ENCODE data around the gene MTHFD1L.

MTHFD1L gene

DNA sequence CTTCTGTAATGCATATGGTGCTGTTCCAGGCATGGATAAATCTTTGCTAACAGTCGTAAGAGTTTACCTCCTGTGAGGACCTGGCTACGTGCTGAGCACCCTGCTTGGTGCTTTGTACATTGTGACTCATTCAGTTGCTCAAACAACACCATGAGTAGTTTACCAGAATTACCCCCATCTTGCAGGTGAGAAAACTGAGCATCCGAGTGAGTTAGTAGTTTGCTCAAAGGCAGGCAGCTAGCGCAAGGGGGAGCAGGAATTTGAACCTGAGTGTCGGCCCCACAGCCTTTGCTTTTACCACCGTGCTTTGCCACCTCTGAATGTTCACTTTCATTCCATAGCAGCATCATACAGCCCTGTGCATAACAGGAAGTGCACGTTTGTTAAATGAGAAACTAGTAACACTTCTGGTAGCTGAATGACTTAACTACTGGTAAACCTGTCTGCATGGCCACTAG is 121.9 kb downstream of the MTHFD1L start:
- TF ChIP-seq, protein P1, sequence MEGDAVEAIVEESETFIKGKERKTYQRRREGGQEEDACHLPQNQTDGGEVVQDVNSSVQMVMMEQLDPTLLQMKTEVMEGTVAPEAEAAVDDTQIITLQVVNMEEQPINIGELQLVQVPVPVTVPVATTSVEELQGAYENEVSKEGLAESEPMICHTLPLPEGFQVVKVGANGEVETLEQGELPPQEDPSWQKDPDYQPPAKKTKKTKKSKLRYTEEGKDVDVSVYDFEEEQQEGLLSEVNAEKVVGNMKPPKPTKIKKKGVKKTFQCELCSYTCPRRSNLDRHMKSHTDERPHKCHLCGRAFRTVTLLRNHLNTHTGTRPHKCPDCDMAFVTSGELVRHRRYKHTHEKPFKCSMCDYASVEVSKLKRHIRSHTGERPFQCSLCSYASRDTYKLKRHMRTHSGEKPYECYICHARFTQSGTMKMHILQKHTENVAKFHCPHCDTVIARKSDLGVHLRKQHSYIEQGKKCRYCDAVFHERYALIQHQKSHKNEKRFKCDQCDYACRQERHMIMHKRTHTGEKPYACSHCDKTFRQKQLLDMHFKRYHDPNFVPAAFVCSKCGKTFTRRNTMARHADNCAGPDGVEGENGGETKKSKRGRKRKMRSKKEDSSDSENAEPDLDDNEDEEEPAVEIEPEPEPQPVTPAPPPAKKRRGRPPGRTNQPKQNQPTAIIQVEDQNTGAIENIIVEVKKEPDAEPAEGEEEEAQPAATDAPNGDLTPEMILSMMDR (IDR thresholded peaks at IDR 0.05): no peak
- H3K27ac ChIP-seq: no peak overlapping the region

DNA sequence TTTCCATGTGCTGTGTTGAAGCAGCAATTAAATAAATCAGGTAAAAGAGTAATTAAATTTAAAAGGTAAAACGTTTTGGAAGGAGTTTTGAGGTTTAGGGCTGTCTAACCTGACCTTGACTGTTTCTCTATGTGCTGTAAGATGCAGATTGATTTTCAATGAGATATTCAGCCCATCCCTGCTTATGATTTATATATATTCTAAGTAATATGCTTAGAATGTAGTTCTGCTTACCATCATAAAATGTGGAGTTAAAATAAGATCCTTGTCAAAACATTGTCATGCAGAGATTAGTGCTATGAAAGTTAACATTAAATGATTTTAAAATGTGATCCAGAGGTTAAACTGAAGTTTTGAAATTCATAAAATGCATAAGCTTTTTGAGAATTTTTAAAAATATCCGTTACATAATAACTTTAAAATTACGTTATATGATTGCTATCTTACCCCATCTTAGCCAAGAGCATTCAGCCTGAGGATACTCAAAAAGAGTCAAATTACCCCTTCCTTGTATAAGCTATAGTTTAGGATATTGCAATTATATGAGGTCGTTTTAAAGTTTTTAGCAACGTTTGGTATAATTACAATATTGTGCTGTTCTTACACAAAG is 122.5 kb downstream of the MTHFD1L start:
- Histone ChIP-seq H3K4me3 (ENCODE audit: low read depth, low read length) (no peak overlapping the region), H3K4me2 (ENCODE audit: low read length) (no peak overlapping the region), H3K9me3 (ENCODE audit: control insufficient read depth, low read length) (no peaks in the 10 kb centered on the region), H3K9ac (no peak overlapping the region), H2AFZ (no peak overlapping the region), H3K27ac (no peak overlapping the region), H3K36me3 (ENCODE audit: control insufficient read depth, insufficient read depth, low read length) (no peaks in the 10 kb centered on the region), H3K4me1 (no peaks in the 10 kb centered on the region), H3K27me3 (ENCODE audit: control insufficient read depth, insufficient read depth, low read length) (no peaks in the 10 kb centered on the region), H3K79me2 (no peaks in the 10 kb centered on the region)
- TF ChIP-seq, protein P1 (IDR thresholded peaks at IDR 0.05): no peak

More for the DNA sequence above, 121.9 kb downstream of the MTHFD1L start:
- no peaks in the 10 kb centered on the region for H3K4me1 ChIP-seq
- no peak overlapping the region for H3K9ac ChIP-seq
- no peak overlapping the region for H2AFZ ChIP-seq
- no peaks in the 10 kb centered on the region for H3K36me3 ChIP-seq (ENCODE audit: control insufficient read depth, insufficient read depth, low read length)
- H3K4me3 ChIP-seq (ENCODE audit: low read depth, low read length): no peak overlapping the region
- H3K79me2 ChIP-seq: no peaks in the 10 kb centered on the region
- no peaks in the 10 kb centered on the region for H3K27me3 ChIP-seq (ENCODE audit: control insufficient read depth, insufficient read depth, low read length)
- H3K4me2 ChIP-seq (ENCODE audit: low read length): no peak overlapping the region
- H3K9me3 ChIP-seq (ENCODE audit: control insufficient read depth, low read length): no peaks in the 10 kb centered on the region

GRCh38 chr6:150991487-150991886 is 126.0 kb downstream of the MTHFD1L start:
- Histone ChIP-seq H3K4me1 (no peaks in the 10 kb centered on the region), H3K9ac (no peak overlapping the region), H3K4me3 (ENCODE audit: low read depth, low read length) (no peak overlapping the region), H3K4me2 (ENCODE audit: low read length) (no peak overlapping the region), H3K9me3 (ENCODE audit: control insufficient read depth, low read length) (no peaks in the 10 kb centered on the region), H3K27ac (no peak overlapping the region), H3K79me2 (no peaks in the 10 kb centered on the region), H2AFZ (no peak overlapping the region), H3K27me3 (ENCODE audit: control insufficient read depth, insufficient read depth, low read length) (no peaks in the 10 kb centered on the region), H3K36me3 (ENCODE audit: control insufficient read depth, insufficient read depth, low read length) (no peaks in the 10 kb centered on the region)
- TF ChIP-seq, protein P1 (IDR thresholded peaks at IDR 0.05): no peak

GRCh38 chr6:150992262-150992661 is 126.8 kb downstream of the MTHFD1L start:
- Histone ChIP-seq H3K79me2 (no peaks in the 10 kb centered on the region), H3K9ac (no peak overlapping the region), H3K27me3 (ENCODE audit: control insufficient read depth, insufficient read depth, low read length) (no peaks in the 10 kb centered on the region), H3K4me2 (ENCODE audit: low read length) (no peak overlapping the region), H3K27ac (no peak overlapping the region), H3K4me3 (ENCODE audit: low read depth, low read length) (no peak overlapping the region), H2AFZ (no peak overlapping the region), H3K4me1 (no peaks in the 10 kb centered on the region), H3K9me3 (ENCODE audit: control insufficient read depth, low read length) (no peaks in the 10 kb centered on the region), H3K36me3 (ENCODE audit: control insufficient read depth, insufficient read depth, low read length) (no peaks in the 10 kb centered on the region)
- TF ChIP-seq, protein P1 (IDR thresholded peaks at IDR 0.05): no peak

GRCh38 chr6:150992703-150993102 is 127.2 kb downstream of the MTHFD1L start:
- Histone ChIP-seq H3K9me3 (ENCODE audit: control insufficient read depth, low read length) (no peaks in the 10 kb centered on the region), H3K4me1 (no peaks in the 10 kb centered on the region), H3K27me3 (ENCODE audit: control insufficient read depth, insufficient read depth, low read length) (no peaks in the 10 kb centered on the region), H3K36me3 (ENCODE audit: control insufficient read depth, insufficient read depth, low read length) (no peaks in the 10 kb centered on the region), H3K4me2 (ENCODE audit: low read length) (no peak overlapping the region), H3K9ac (no peak overlapping the region), H3K79me2 (no peaks in the 10 kb centered on the region), H2AFZ (no peak overlapping the region), H3K4me3 (ENCODE audit: low read depth, low read length) (no peak overlapping the region), H3K27ac (no peak overlapping the region)
- TF ChIP-seq, protein P1 (IDR thresholded peaks at IDR 0.05): no peak

All from parathyroid adenoma (tissue), 2 donors.